ENCODE results near the gene APMAP. TPM values are rescaled to one million over a fixed set of nuclear protein-coding genes. Genes with fewer than 3 reads are reported as not detected.

The APMAP gene
- total and polyA plus RNA-seq, 3 experiments from 2014 or later, result 82.5 to 228 (median 83.6) TPM

- Mint-ChIP-seq H3K27ac (peak overlapping the region in 2 of 8 donors; percentile 32 to 43), H3K4me3 (no peak overlapping the region), H3K4me1 (no peaks in the 10 kb centered on the region), H3K9me3 (no peaks in the 10 kb centered on the region), H3K27me3 (no peaks in the 10 kb centered on the region), H3K36me3 (peaks cover 11 to 96% (median 28%) of the 10 kb centered on the region in 3 donors)
- ChIA-PET POLR2A (no interaction called here), CTCF (interaction anchor here (1.2 to 1.4 kb wide), 2 partner anchors 9 to 15 kb away, joined by 4 read pairs; no protein-coding TSS in a partner anchor)
- Histone ChIP-seq H3K27me3 (ENCODE audit: insufficient read depth, low read length, poor library complexity, severe bottlenecking) (no peaks in the 10 kb centered on the region), H3K36me3 (ENCODE audit: insufficient read depth, low read length) (peaks cover 61% of the 10 kb centered on the region), H3K9me3 (ENCODE audit: low read length) (no peaks in the 10 kb centered on the region), H3K27ac (ENCODE audit: low read depth, low read length) (no peak overlapping the region), H3K4me1 (ENCODE audit: insufficient read depth, low read length) (no peaks in the 10 kb centered on the region), H3K4me3 (ENCODE audit: low read length) (no peak overlapping the region)
- no peak for DNase-seq
Observed at GRCh38 chr20:25009218-25010145, 16.9 kb upstream of the APMAP start.

GRCh38 chr20:25008388-25009217 is 16.1 kb upstream of the APMAP start:
- peaks cover 14 to 94% (median 24%) of the 10 kb centered on the region in 3 donors for H3K36me3 Mint-ChIP-seq
- H3K27me3 ChIP-seq (ENCODE audit: insufficient read depth, low read length, poor library complexity, severe bottlenecking), result no peaks in the 10 kb centered on the region
- H3K27ac ChIP-seq (ENCODE audit: low read depth, low read length), result no peak overlapping the region
- H3K4me3 ChIP-seq (ENCODE audit: low read length), result no peak overlapping the region
- DNase-seq, result no peak
- no peak overlapping the region for H3K27ac Mint-ChIP-seq
- H3K9me3 ChIP-seq (ENCODE audit: low read length), result no peaks in the 10 kb centered on the region
- no peaks in the 10 kb centered on the region for H3K4me1 Mint-ChIP-seq
- H3K9me3 Mint-ChIP-seq, result no peaks in the 10 kb centered on the region
- peaks cover 52% of the 10 kb centered on the region for H3K36me3 ChIP-seq (ENCODE audit: insufficient read depth, low read length)
- H3K27me3 Mint-ChIP-seq, result no peaks in the 10 kb centered on the region
- H3K4me3 Mint-ChIP-seq, result no peak overlapping the region
- H3K4me1 ChIP-seq (ENCODE audit: insufficient read depth, low read length), result no peaks in the 10 kb centered on the region
- POLR2A ChIA-PET, result no interaction called here
- CTCF ChIA-PET, result interaction anchor here (1.2 kb wide), 1 partner anchor 14 kb away, joined by 4 read pairs; no protein-coding TSS in a partner anchor

- Mint-ChIP-seq H3K4me3 (no peak overlapping the region), H3K9me3 (no peaks in the 10 kb centered on the region), H3K27me3 (no peaks in the 10 kb centered on the region), H3K36me3 (peaks cover 16 to 92% (median 26%) of the 10 kb centered on the region in 3 donors), H3K27ac (peak overlapping the region in 1 of 8 donors; percentile 17), H3K4me1 (no peaks in the 10 kb centered on the region)
- H3K9me3 ChIP-seq (ENCODE audit: low read length), result no peaks in the 10 kb centered on the region
- peaks cover 47% of the 10 kb centered on the region for H3K36me3 ChIP-seq (ENCODE audit: insufficient read depth, low read length)
- no peaks in the 10 kb centered on the region for H3K27me3 ChIP-seq (ENCODE audit: insufficient read depth, low read length, poor library complexity, severe bottlenecking)
- H3K27ac ChIP-seq (ENCODE audit: low read depth, low read length), result no peak overlapping the region
- H3K4me3 ChIP-seq (ENCODE audit: low read length), result no peak overlapping the region
- ChIA-PET POLR2A (no interaction called here), CTCF (interaction anchor here (1.5 kb wide), 1 partner anchor 10 kb away, joined by 3 read pairs; no protein-coding TSS in a partner anchor)
- no peak for DNase-seq
- no peaks in the 10 kb centered on the region for H3K4me1 ChIP-seq (ENCODE audit: insufficient read depth, low read length)
Observed at GRCh38 chr20:25007491-25008305, 15.1 kb upstream of the APMAP start.

- Mint-ChIP-seq H3K36me3 (peaks cover 22 to 88% (median 29%) of the 10 kb centered on the region in 3 donors), H3K9me3 (peaks cover 0 to 2% (median 0%) of the 10 kb centered on the region in 5 donors), H3K27ac (peak overlapping the region in 6 of 8 donors; percentile 17 to 75 (median 28)), H3K4me3 (no peak overlapping the region), H3K27me3 (no peaks in the 10 kb centered on the region), H3K4me1 (no peaks in the 10 kb centered on the region)
- H3K36me3 ChIP-seq (ENCODE audit: insufficient read depth, low read length), result peaks cover 37% of the 10 kb centered on the region
- ChIA-PET POLR2A (no interaction called here), CTCF (interaction anchor here (1.3 to 1.5 kb wide), 2 partner anchors 9 to 58 kb away, joined by 3 to 5 read pairs; no protein-coding TSS in a partner anchor)
- H3K4me1 ChIP-seq (ENCODE audit: insufficient read depth, low read length), result no peaks in the 10 kb centered on the region
- no peak overlapping the region for H3K27ac ChIP-seq (ENCODE audit: low read depth, low read length)
- no peak for DNase-seq
- no peaks in the 10 kb centered on the region for H3K27me3 ChIP-seq (ENCODE audit: insufficient read depth, low read length, poor library complexity, severe bottlenecking)
- no peaks in the 10 kb centered on the region for H3K9me3 ChIP-seq (ENCODE audit: low read length)
- no peak overlapping the region for H3K4me3 ChIP-seq (ENCODE audit: low read length)
Observed at GRCh38 chr20:25006431-25007167, 14.0 kb upstream of the APMAP start.

- Histone ChIP-seq H3K4me1 (ENCODE audit: insufficient read depth, low read length) (no peaks in the 10 kb centered on the region), H3K9me3 (ENCODE audit: low read length) (no peaks in the 10 kb centered on the region), H3K36me3 (ENCODE audit: insufficient read depth, low read length) (peaks cover 28% of the 10 kb centered on the region), H3K27ac (ENCODE audit: low read depth, low read length) (no peak overlapping the region), H3K4me3 (ENCODE audit: low read length) (no peak overlapping the region), H3K27me3 (ENCODE audit: insufficient read depth, low read length, poor library complexity, severe bottlenecking) (no peaks in the 10 kb centered on the region)
- peaks cover 0 to 2% (median 0%) of the 10 kb centered on the region in 5 donors for H3K9me3 Mint-ChIP-seq
- H3K27me3 Mint-ChIP-seq, result no peaks in the 10 kb centered on the region
- ChIA-PET CTCF (interaction anchor here (1.3 kb wide), 1 partner anchor 59 kb away, joined by 5 read pairs; no protein-coding TSS in a partner anchor), POLR2A (no interaction called here)
- no peaks in the 10 kb centered on the region for H3K4me1 Mint-ChIP-seq
- H3K27ac Mint-ChIP-seq, result peak overlapping the region in 2 of 8 donors; percentile 51 to 58
- DNase-seq, result no peak
- no peak overlapping the region for H3K4me3 Mint-ChIP-seq
- H3K36me3 Mint-ChIP-seq, result peaks cover 21 to 78% (median 25%) of the 10 kb centered on the region in 3 donors
Observed at GRCh38 chr20:25005661-25006060, 13.1 kb upstream of the APMAP start.

- peaks cover 16 to 74% (median 21%) of the 10 kb centered on the region in 3 donors for H3K36me3 Mint-ChIP-seq
- DNase-seq, result no peak
- H3K27ac ChIP-seq (ENCODE audit: low read depth, low read length), result no peak overlapping the region
- ChIA-PET POLR2A (no interaction called here), CTCF (no interaction called here)
- H3K27me3 ChIP-seq (ENCODE audit: insufficient read depth, low read length, poor library complexity, severe bottlenecking), result no peaks in the 10 kb centered on the region
- H3K36me3 ChIP-seq (ENCODE audit: insufficient read depth, low read length), result peaks cover 25% of the 10 kb centered on the region
- peaks cover 0 to 2% (median 0%) of the 10 kb centered on the region in 5 donors for H3K9me3 Mint-ChIP-seq
- no peaks in the 10 kb centered on the region for H3K27me3 Mint-ChIP-seq
- no peaks in the 10 kb centered on the region for H3K9me3 ChIP-seq (ENCODE audit: low read length)
- no peak overlapping the region for H3K4me3 ChIP-seq (ENCODE audit: low read length)
- H3K27ac Mint-ChIP-seq, result peak overlapping the region in 2 of 8 donors; percentile 51 to 58
- H3K4me3 Mint-ChIP-seq, result no peak overlapping the region
- H3K4me1 Mint-ChIP-seq, result no peaks in the 10 kb centered on the region
- no peaks in the 10 kb centered on the region for H3K4me1 ChIP-seq (ENCODE audit: insufficient read depth, low read length)
Observed at GRCh38 chr20:25005220-25005619, 12.7 kb upstream of the APMAP start.

GRCh38 chr20:25003002-25003401 is 10.5 kb upstream of the APMAP start:
- Mint-ChIP-seq H3K4me1 (no peaks in the 10 kb centered on the region), H3K27me3 (no peaks in the 10 kb centered on the region), H3K9me3 (peaks cover 0 to 2% (median 0%) of the 10 kb centered on the region in 5 donors), H3K4me3 (no peak overlapping the region), H3K36me3 (peaks cover 15 to 52% (median 16%) of the 10 kb centered on the region in 3 donors), H3K27ac (peak overlapping the region in 1 of 8 donors; percentile 85)
- ChIA-PET POLR2A (no interaction called here), CTCF (no interaction called here)
- no peaks in the 10 kb centered on the region for H3K9me3 ChIP-seq (ENCODE audit: low read length)
- H3K27ac ChIP-seq (ENCODE audit: low read depth, low read length), result no peak overlapping the region
- H3K4me1 ChIP-seq (ENCODE audit: insufficient read depth, low read length), result no peaks in the 10 kb centered on the region
- H3K36me3 ChIP-seq (ENCODE audit: insufficient read depth, low read length), result peaks cover 20% of the 10 kb centered on the region
- no peak overlapping the region for H3K4me3 ChIP-seq (ENCODE audit: low read length)
- H3K27me3 ChIP-seq (ENCODE audit: insufficient read depth, low read length, poor library complexity, severe bottlenecking), result no peaks in the 10 kb centered on the region
- no peak for DNase-seq
